ENCODE results near the gene DHPS.

The DHPS gene

GRCh38 chr19:12628040-12629022 is 53.3 kb downstream of the DHPS start:
- Mint-ChIP-seq H3K27me3 (ENCODE audit: low read depth) (no peaks in the 10 kb centered on the region), H3K4me3 (no peak overlapping the region), H3K9me3 (peaks cover 34% of the 10 kb centered on the region), H3K27ac (no peak overlapping the region), H3K4me1 (ENCODE audit: low read depth) (no peaks in the 10 kb centered on the region), H3K36me3 (ENCODE audit: low read depth) (peaks cover 71% of the 10 kb centered on the region)

- Mint-ChIP-seq H3K4me3 (no peak overlapping the region), H3K36me3 (ENCODE audit: low read depth) (peaks cover 68% of the 10 kb centered on the region), H3K27ac (no peak overlapping the region), H3K4me1 (ENCODE audit: low read depth) (no peaks in the 10 kb centered on the region), H3K27me3 (ENCODE audit: low read depth) (no peaks in the 10 kb centered on the region), H3K9me3 (peaks cover 34% of the 10 kb centered on the region)
Measured at GRCh38 chr19:12626958-12627357, 54.7 kb downstream of the DHPS start.

Data from T-helper 1 cell treated with Interleukin-12 subunit alpha and Interleukin-12 subunit beta and Interleukin-4 antibody, amounts not matched to agents 30 μg/mL and 1 μg/mL, for 36 hours (primary cell).